ENCODE measurements around the gene PLAC1.

DNA sequence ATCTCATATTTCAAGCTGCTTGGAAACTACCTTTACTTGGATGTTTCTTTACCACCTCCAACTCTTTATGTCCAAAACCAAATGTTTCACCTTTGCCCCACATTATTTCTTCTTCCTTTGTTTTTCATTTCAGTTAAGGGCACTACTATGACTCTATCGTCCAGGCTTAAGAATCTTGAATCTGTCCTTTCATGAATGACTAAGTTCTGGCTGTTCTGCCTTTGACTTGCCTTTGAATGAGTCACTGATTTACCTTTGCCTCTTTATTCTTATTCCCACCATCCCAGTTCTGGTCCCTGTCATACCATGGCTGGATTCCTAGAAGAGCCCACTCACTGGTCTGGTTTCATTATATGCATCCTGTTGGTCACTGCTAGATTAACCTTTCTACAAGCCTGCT, 30.6 kb upstream of the PLAC1 start:
- no peak for TF ChIP-seq POLR2AphosphoS5 (IDR thresholded peaks at IDR 0.05; ENCODE audit: borderline replicate concordance, low read depth, low read length)
- TF ChIP-seq EZH2 (IDR thresholded peaks at IDR 0.05), result no peak

Measured in SK-N-MC (cell line).